Measurements from ENCODE around the gene SCRN1.

GRCh38 chr7:29995652-29996051, 6.1 kb upstream of the SCRN1 start:
- TF ChIP-seq TEAD1 (CRISPR knock-in tag; IDR thresholded peaks at IDR 0.05), result no peak
- TF ChIP-seq, protein P1, sequence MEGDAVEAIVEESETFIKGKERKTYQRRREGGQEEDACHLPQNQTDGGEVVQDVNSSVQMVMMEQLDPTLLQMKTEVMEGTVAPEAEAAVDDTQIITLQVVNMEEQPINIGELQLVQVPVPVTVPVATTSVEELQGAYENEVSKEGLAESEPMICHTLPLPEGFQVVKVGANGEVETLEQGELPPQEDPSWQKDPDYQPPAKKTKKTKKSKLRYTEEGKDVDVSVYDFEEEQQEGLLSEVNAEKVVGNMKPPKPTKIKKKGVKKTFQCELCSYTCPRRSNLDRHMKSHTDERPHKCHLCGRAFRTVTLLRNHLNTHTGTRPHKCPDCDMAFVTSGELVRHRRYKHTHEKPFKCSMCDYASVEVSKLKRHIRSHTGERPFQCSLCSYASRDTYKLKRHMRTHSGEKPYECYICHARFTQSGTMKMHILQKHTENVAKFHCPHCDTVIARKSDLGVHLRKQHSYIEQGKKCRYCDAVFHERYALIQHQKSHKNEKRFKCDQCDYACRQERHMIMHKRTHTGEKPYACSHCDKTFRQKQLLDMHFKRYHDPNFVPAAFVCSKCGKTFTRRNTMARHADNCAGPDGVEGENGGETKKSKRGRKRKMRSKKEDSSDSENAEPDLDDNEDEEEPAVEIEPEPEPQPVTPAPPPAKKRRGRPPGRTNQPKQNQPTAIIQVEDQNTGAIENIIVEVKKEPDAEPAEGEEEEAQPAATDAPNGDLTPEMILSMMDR (IDR thresholded peaks at IDR 0.05), result no peak
- TF ChIP-seq RORB (CRISPR knock-in tag; IDR thresholded peaks at IDR 0.05), result no peak
- no peak for TF ChIP-seq HMGXB4 (CRISPR knock-in tag; IDR thresholded peaks at IDR 0.05)
- TF ChIP-seq E2F5 (CRISPR knock-in tag; IDR thresholded peaks at IDR 0.05), result no peak
- TF ChIP-seq, protein P2, sequence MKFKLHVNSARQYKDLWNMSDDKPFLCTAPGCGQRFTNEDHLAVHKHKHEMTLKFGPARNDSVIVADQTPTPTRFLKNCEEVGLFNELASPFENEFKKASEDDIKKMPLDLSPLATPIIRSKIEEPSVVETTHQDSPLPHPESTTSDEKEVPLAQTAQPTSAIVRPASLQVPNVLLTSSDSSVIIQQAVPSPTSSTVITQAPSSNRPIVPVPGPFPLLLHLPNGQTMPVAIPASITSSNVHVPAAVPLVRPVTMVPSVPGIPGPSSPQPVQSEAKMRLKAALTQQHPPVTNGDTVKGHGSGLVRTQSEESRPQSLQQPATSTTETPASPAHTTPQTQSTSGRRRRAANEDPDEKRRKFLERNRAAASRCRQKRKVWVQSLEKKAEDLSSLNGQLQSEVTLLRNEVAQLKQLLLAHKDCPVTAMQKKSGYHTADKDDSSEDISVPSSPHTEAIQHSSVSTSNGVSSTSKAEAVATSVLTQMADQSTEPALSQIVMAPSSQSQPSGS (CRISPR knock-in tag; IDR thresholded peaks at IDR 0.05; ENCODE audit: borderline replicate concordance, low read depth), result no peak
- TF ChIP-seq ZNF281 (CRISPR knock-in tag; IDR thresholded peaks at IDR 0.05), result no peak
- TF ChIP-seq CREM (CRISPR knock-in tag; IDR thresholded peaks at IDR 0.05), result no peak
- TF ChIP-seq NR2C2 (CRISPR knock-in tag; IDR thresholded peaks at IDR 0.05), result no peak
- TF ChIP-seq ZBTB21 (CRISPR knock-in tag; IDR thresholded peaks at IDR 0.05; ENCODE audit: borderline replicate concordance), result no peak
- TF ChIP-seq ZMAT4 (CRISPR knock-in tag; IDR thresholded peaks at IDR 0.05), result no peak
- no peak for TF ChIP-seq NFE2L1 (CRISPR knock-in tag; IDR thresholded peaks at IDR 0.05)
- TF ChIP-seq ZNF232 (CRISPR knock-in tag; IDR thresholded peaks at IDR 0.05), result no peak
